ENCODE data around the gene IGF2R. TPM values are rescaled to one million over a fixed set of nuclear protein-coding genes. Genes with fewer than 3 reads are reported as not detected.

The IGF2R gene
- total RNA-seq, 1 experiment from 2014 or later, result 112 TPM

GRCh38 chr6:160058603-160059215 is 89.8 kb downstream of the IGF2R start:
- Histone ChIP-seq H3K4me1 (no peaks in the 10 kb centered on the region), H3K27me3 (no peaks in the 10 kb centered on the region), H3K36me3 (peaks cover 89% of the 10 kb centered on the region), H3K9me3 (replicated peaks) (no peaks in the 10 kb centered on the region), H3K4me3 (no peak overlapping the region), H3K27ac (no peak overlapping the region)
- no peak for DNase-seq

- H3K9me3 ChIP-seq (replicated peaks), result no peaks in the 10 kb centered on the region
- H3K36me3 ChIP-seq, result peaks cover 91% of the 10 kb centered on the region
- H3K4me1 ChIP-seq, result no peaks in the 10 kb centered on the region
- no peak overlapping the region for H3K4me3 ChIP-seq
- no peak for DNase-seq
- H3K27me3 ChIP-seq, result no peaks in the 10 kb centered on the region
- no peak overlapping the region for H3K27ac ChIP-seq
These were observed 91.3 kb downstream of the IGF2R start for GRCh38 chr6:160060221-160060620.

- Histone ChIP-seq H3K4me3 (no peak overlapping the region), H3K4me1 (no peaks in the 10 kb centered on the region), H3K27ac (no peak overlapping the region), H3K9me3 (replicated peaks) (no peaks in the 10 kb centered on the region), H3K36me3 (peaks cover 87% of the 10 kb centered on the region), H3K27me3 (no peaks in the 10 kb centered on the region)
- DNase-seq, result no peak
These were observed 92.1 kb downstream of the IGF2R start for GRCh38 chr6:160060920-160061447.

GRCh38 chr6:160063771-160064413 is 95.0 kb downstream of the IGF2R start:
- Histone ChIP-seq H3K4me1 (no peaks in the 10 kb centered on the region), H3K4me3 (no peak overlapping the region), H3K9me3 (replicated peaks) (no peaks in the 10 kb centered on the region), H3K27ac (no peak overlapping the region), H3K36me3 (peaks cover 83% of the 10 kb centered on the region), H3K27me3 (no peaks in the 10 kb centered on the region)
- DNase-seq, result no peak

GRCh38 chr6:160065200-160065599 is 96.3 kb downstream of the IGF2R start:
- Histone ChIP-seq H3K27ac (no peak overlapping the region), H3K27me3 (no peaks in the 10 kb centered on the region), H3K36me3 (peaks cover 85% of the 10 kb centered on the region), H3K4me1 (no peaks in the 10 kb centered on the region), H3K9me3 (replicated peaks) (no peaks in the 10 kb centered on the region), H3K4me3 (no peak overlapping the region)
- no peak for DNase-seq

GRCh38 chr6:160067564-160067963 is 98.7 kb downstream of the IGF2R start:
- H3K4me3 ChIP-seq, result no peak overlapping the region
- peaks cover 81% of the 10 kb centered on the region for H3K36me3 ChIP-seq
- no peak overlapping the region for H3K27ac ChIP-seq
- no peaks in the 10 kb centered on the region for H3K9me3 ChIP-seq (replicated peaks)
- no peaks in the 10 kb centered on the region for H3K27me3 ChIP-seq
- DNase-seq, result no peak
- H3K4me1 ChIP-seq, result no peaks in the 10 kb centered on the region

GRCh38 chr6:160068346-160068745 is 99.5 kb downstream of the IGF2R start:
- no peak for DNase-seq
- no peaks in the 10 kb centered on the region for H3K9me3 ChIP-seq (replicated peaks)
- no peaks in the 10 kb centered on the region for H3K27me3 ChIP-seq
- peaks cover 81% of the 10 kb centered on the region for H3K36me3 ChIP-seq
- H3K4me3 ChIP-seq, result no peak overlapping the region
- no peaks in the 10 kb centered on the region for H3K4me1 ChIP-seq
- no peak overlapping the region for H3K27ac ChIP-seq

GRCh38 chr6:160069050-160069454 is 100.2 kb downstream of the IGF2R start:
- Histone ChIP-seq H3K27ac (no peak overlapping the region), H3K36me3 (peaks cover 81% of the 10 kb centered on the region)

GRCh38 chr6:160069459-160069858 is 100.6 kb downstream of the IGF2R start:
- Histone ChIP-seq H3K27ac (no peak overlapping the region), H3K4me1 (no peaks in the 10 kb centered on the region), H3K4me3 (no peak overlapping the region), H3K27me3 (no peaks in the 10 kb centered on the region), H3K9me3 (replicated peaks) (no peaks in the 10 kb centered on the region), H3K36me3 (peaks cover 79% of the 10 kb centered on the region)
- DNase-seq, result no peak

More at GRCh38 chr6:160069050-160069454, 100.2 kb downstream of the IGF2R start:
- Histone ChIP-seq H3K27me3 (no peaks in the 10 kb centered on the region), H3K4me3 (no peak overlapping the region), H3K4me1 (no peaks in the 10 kb centered on the region), H3K9me3 (replicated peaks) (no peaks in the 10 kb centered on the region)
- no peak for DNase-seq

GRCh38 chr6:160070427-160070826 is 101.5 kb downstream of the IGF2R start:
- Histone ChIP-seq H3K4me1 (no peaks in the 10 kb centered on the region), H3K27ac (no peak overlapping the region), H3K9me3 (replicated peaks) (no peaks in the 10 kb centered on the region), H3K27me3 (no peaks in the 10 kb centered on the region), H3K36me3 (peaks cover 80% of the 10 kb centered on the region), H3K4me3 (no peak overlapping the region)
- no peak for DNase-seq

- H3K9me3 ChIP-seq (replicated peaks), result no peaks in the 10 kb centered on the region
- no peak overlapping the region for H3K4me3 ChIP-seq
- H3K27ac ChIP-seq, result no peak overlapping the region
- DNase-seq, result no peak
- H3K36me3 ChIP-seq, result peaks cover 83% of the 10 kb centered on the region
- H3K27me3 ChIP-seq, result no peaks in the 10 kb centered on the region
- H3K4me1 ChIP-seq, result no peaks in the 10 kb centered on the region
These were observed 101.9 kb downstream of the IGF2R start for GRCh38 chr6:160070831-160071230.

GRCh38 chr6:160071805-160072690 is 103.2 kb downstream of the IGF2R start:
- H3K4me1 ChIP-seq, result no peaks in the 10 kb centered on the region
- H3K27ac ChIP-seq, result no peak overlapping the region
- H3K4me3 ChIP-seq, result no peak overlapping the region
- peak in 1 of 2 experiments; percentile 37 for DNase-seq
- no peaks in the 10 kb centered on the region for H3K27me3 ChIP-seq
- peaks cover 84% of the 10 kb centered on the region for H3K36me3 ChIP-seq
- H3K9me3 ChIP-seq (replicated peaks), result no peaks in the 10 kb centered on the region

- peaks cover 85% of the 10 kb centered on the region for H3K36me3 ChIP-seq
- no peaks in the 10 kb centered on the region for H3K27me3 ChIP-seq
- no peak overlapping the region for H3K4me3 ChIP-seq
- no peaks in the 10 kb centered on the region for H3K4me1 ChIP-seq
- no peak overlapping the region for H3K27ac ChIP-seq
- DNase-seq, result no peak
- H3K9me3 ChIP-seq (replicated peaks), result no peaks in the 10 kb centered on the region
These were observed 104.4 kb downstream of the IGF2R start for GRCh38 chr6:160073272-160073671.

- no peak for DNase-seq
- Histone ChIP-seq H3K27ac (no peak overlapping the region), H3K9me3 (replicated peaks) (no peaks in the 10 kb centered on the region), H3K4me3 (no peak overlapping the region), H3K27me3 (no peaks in the 10 kb centered on the region), H3K36me3 (peaks cover 92% of the 10 kb centered on the region), H3K4me1 (no peaks in the 10 kb centered on the region)
These were observed 107.1 kb downstream of the IGF2R start for GRCh38 chr6:160076009-160076408.

- DNase-seq, result no peak
- Histone ChIP-seq H3K27ac (no peak overlapping the region), H3K4me3 (no peak overlapping the region), H3K27me3 (no peaks in the 10 kb centered on the region), H3K4me1 (no peaks in the 10 kb centered on the region), H3K36me3 (peaks cover 94% of the 10 kb centered on the region), H3K9me3 (replicated peaks) (no peaks in the 10 kb centered on the region)
These were observed 108.1 kb downstream of the IGF2R start for GRCh38 chr6:160077024-160077423.

Measured in SJCRH30 (cell line).